ENCODE data around the gene IFI44.

IFI44 gene

DNA sequence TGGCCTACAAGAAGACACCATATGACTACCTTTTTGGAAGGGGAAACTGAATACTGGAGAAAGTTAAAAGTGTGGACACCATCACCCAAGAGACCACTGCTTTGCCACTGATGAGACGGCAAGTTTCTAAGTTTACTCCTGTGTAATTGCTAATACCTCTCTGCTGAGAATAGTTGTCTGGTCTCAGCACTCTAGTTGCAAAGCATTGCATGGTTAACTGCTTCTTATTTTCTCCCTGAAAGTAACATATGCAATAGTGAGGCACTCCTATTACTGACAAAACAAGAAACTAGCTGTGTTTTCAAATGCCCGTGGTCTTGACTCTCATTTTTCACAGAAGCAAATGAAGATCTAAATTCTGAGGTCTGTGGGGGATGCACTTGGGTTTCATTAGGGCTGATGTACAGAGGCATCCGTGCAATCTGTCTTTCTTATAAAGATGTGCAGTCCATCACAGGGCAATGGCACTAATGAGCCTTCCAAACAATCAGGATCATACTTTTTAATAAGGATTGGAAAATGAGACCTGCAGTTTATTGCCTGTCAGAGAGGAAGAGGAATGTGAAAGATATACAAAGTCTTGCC, 62.9 kb downstream of the IFI44 start:
- DNase-seq (ENCODE audit: low read depth), result no peak

DNA sequence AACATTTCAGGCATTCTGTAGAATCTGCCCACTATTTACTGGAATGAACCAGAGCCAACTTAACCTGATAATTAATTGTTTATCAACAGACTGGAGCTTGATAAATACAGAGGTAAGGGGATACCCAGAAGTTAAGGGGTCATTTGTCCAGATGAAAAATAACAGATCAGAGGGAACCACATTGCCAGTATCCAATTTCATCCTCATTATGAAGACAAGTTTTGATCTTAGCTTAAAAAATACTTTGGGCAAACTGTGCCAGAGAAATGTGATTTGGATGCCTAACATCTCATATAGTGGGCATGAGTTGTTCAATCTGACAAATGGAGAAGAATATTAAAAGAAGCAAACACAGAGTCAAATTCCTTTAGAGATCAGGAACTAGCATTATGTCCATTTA, 63.7 kb downstream of the IFI44 start:
- no peak for DNase-seq (ENCODE audit: low read depth)

Measured in GM04503 (cell line).